ENCODE results near the gene ELL.
"Not testable (repeated sequence)": the region's sequence is repeated elsewhere in the genome, so short reads cannot be mapped to it uniquely, and the experiment has no call there.

ELL gene

GRCh38 chr19:18418483-18419194, 103.2 kb downstream of the ELL start:
- no peak for DNase-seq

GRCh38 chr19:18418029-18418482, 103.8 kb downstream of the ELL start:
- DNase-seq, result no peak

- DNase-seq, result no peak
These were observed 104.4 kb downstream of the ELL start for GRCh38 chr19:18417250-18418028.

- DNase-seq, result peak; percentile 67
These were observed 105.1 kb downstream of the ELL start for GRCh38 chr19:18416778-18417249.

- DNase-seq, result no peak
These were observed 106.5 kb downstream of the ELL start for GRCh38 chr19:18415178-18415867.

- no peak for DNase-seq
These were observed 107.2 kb downstream of the ELL start for GRCh38 chr19:18414504-18415177.

DNA sequence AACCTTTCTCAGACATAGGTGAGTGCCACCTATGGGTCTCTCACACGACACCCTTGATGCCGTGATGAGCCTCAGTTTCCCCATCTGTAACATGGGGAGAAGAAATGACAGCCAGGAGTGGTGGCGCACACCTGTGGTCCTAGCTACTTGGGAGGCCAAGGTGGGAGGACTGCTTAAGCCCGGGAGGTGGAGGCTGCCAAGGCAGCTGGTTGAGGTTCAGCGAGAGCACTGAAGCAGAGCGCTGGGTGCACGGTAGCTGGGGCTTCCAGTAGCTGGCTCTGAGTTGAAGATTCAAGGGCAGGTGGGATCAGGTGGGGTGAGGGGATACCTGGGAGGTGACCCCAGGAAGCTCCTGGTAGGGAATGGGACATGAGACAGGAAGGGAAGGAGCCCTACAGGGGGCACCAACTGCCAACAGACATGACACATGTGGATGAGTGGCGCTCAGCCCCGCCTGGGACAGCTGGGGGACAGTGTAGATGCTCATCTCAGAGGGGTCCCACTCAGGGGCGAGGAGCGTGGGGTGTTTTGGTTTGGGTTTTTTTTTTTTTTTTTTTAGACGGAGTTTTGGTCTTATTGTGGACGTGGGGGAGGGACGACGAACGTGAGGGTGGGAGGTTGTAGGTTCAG, 109.1 kb downstream of the ELL start:
- no peak for DNase-seq

DNA sequence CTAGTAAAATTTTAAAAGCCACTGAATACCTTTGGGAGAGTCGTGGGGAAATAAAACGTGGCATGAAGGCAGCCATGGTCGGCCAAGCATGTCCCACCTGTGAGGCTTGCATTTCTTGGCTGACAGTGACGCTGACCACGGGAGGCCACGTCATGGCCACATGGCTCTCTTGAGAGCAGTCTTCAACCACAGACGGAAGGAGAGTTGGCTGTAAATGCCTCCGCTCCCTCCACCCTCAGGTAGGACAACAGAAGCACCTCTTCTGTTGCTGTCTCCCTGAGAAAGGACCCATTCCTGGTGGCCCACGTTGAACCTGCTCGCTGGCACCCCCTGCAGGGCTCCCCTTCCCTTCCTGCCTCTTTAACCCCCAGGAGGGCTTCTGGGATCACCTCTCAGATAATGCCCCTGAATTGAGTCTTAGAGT, 113.8 kb downstream of the ELL start:
- no peak for DNase-seq

GRCh38 chr19:18406749-18407148, 115.1 kb downstream of the ELL start:
- no peak for DNase-seq

DNA sequence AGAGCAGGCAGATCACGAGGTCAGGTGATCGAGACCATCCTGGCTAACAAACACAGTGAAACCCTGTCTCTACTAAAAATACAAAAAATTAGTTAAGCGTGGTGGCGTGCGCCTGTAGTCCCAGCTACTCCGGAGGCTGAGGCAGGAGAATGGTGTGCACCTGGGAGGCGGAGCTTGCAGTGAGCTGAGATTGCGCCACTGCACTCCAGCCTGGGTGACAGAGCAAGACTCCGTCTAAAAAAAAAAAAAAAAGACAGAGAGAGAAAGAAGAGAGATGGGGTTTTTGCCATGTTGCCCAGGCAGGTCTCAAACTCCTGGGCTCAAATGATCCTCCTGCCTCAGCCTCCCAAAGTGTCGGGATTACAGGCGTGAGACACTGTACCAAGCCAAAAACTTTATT, 116.1 kb downstream of the ELL start:
- DNase-seq, result not testable (repeated sequence)

DNA sequence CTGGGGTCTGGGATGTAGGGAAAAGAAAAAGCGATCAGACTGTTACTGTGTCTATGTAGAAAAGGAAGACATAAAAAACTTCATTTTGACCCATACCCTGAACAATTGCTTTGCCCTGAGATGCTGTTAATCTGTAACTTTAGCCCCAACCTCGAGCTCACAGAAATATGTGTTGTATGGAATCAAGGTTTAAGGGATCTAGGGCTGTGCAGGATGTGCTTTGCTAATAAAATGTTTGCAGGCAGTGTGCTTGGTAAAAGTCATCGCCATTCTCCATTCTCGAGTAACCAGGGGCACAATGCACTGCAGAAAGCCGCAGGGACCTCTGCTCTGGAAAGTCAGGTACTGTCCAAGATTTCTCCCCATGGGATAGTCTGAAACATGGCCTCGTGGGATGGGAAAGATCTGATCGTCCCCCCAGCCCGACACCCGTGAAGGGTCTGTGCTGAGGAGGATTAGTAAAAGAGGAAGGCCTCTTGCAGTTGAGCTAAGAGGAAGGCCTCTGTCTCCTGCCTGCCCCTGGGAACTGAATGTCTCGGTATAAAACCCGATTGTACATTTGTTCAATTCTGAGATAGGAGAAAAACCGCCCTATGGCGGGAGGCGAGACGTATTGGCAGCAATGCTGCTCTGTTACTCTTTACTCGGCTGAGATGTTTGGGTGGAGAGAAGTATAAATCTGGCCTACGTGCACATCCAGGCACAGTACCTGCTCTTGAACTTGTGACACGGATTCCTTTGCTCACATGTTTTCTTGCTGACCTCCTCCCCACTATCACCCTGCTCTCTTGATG, 119.2 kb downstream of the ELL start:
- not testable (repeated sequence) for DNase-seq

GRCh38 chr19:18401580-18402112, 120.2 kb downstream of the ELL start:
- no peak for DNase-seq

DNA sequence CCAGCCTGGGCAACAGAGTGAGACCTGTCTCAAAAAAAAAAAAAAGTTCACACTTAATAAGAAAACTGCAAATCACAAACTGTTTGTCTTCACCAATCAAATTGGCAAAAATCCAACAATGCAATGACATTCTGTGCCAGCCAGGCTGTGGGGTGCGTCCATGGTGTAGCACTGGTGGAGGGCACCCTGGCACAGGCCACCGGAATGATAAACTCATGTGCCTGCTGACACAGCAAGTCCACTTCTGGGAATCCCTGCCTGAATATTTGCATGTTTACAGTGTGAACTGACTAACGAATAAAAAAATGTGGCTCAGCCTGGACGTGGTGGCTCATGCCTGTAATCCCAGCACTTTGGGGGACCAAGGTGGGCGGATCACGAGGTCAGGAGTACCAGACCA, 122.9 kb downstream of the ELL start:
- DNase-seq, result no peak

GRCh38 chr19:18397242-18398202, 124.3 kb downstream of the ELL start, which contains the start of gene LRRC25:
TSS of gene LRRC25 (minus strand) at chr19:18397622. CDS start at chr19:18396963, 659 bp downstream.
- no peak for DNase-seq

DNA sequence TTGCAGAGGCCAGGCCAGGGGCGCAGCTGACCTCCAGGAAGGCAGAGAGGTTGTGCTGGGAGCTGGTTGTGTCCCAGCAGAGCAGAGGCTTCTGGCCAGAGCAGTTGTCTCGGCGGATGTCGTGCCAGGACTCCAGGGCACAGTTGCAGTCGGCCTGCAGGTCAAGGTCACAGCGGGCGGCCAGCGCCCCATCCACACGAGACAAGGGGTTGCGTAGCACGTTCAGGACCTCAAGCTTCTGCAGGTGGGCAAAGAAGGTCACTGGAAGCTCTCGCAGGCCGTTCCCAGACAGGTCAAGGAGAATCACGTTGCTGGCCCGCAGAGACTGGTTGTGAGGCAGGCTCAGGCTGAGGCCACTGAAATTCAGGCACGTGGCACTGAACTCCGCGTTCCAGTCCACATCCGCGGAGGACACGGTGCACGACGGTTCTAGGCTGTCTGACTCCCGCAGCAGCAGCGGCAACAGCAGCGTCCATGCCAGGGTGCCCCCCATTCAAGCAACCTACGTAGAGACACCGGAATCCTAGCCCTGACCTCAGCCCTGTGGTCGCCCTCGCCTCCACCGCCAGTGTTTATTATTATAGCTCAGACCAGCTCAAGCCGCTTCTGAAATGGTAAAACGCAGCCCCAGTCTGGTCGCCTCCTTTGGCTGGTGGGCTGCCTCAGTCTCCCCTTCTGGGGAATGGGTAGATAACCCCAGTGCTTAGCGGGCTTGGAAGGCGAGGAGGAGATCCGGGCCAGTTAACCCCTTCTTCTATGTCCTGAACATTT, 125.2 kb downstream of the ELL start:
- no peak for DNase-seq

- DNase-seq, result no peak
These were observed 128.0 kb downstream of the ELL start for GRCh38 chr19:18393836-18394235.

GRCh38 chr19:18392926-18393325, 128.9 kb downstream of the ELL start:
- DNase-seq, result no peak

Measured in T-helper 9 cell (primary cell).